GM19324 (cell line): ENCODE data around the gene ALG14.

Experiments used
- ATAC-seq: cut with Tn5 transposase; IDR thresholded peaks from one replicate; pipeline ENCODE4 v1.9.1; 2021; ENCODE audit warnings: mild to moderate bottlenecking, moderate library complexity; ENCODE audit not compliant: unreplicated experiment, low FRiP score

ALG14 gene

GRCh38 chr1:94937820-94938219 lies 134.9 kb downstream of the ALG14 start:
- ATAC-seq, result no peak

- ATAC-seq, result no peak
These were observed 135.7 kb downstream of the ALG14 start for GRCh38 chr1:94936861-94937620.

- no peak for ATAC-seq
These were observed 137.3 kb downstream of the ALG14 start for GRCh38 chr1:94935476-94935875.

GRCh38 chr1:94935034-94935433 lies 137.7 kb downstream of the ALG14 start:
- no peak for ATAC-seq

GRCh38 chr1:94934551-94934950 lies 138.2 kb downstream of the ALG14 start:
- no peak for ATAC-seq

GRCh38 chr1:94931254-94931841 lies 141.4 kb downstream of the ALG14 start:
- no peak for ATAC-seq

- no peak for ATAC-seq
These were observed 143.2 kb downstream of the ALG14 start for GRCh38 chr1:94929351-94930217.

GRCh38 chr1:94928293-94928939 lies 144.3 kb downstream of the ALG14 start:
- no peak for ATAC-seq

GRCh38 chr1:94927405-94928175 lies 145.2 kb downstream of the ALG14 start:
- no peak for ATAC-seq

GRCh38 chr1:94926915-94927404 lies 145.8 kb downstream of the ALG14 start, which contains the start of gene CNN3:
Gene CNN3, minus strand, starts transcription at chr1:94927110. Its CDS starts 216 bp downstream, at chr1:94926894.
- ATAC-seq, result peak; percentile 91

- ATAC-seq, result peak; percentile 32
These were observed 146.4 kb downstream of the ALG14 start for GRCh38 chr1:94926126-94926914.

- no peak for ATAC-seq
These were observed 147.1 kb downstream of the ALG14 start for GRCh38 chr1:94925561-94926125.

GRCh38 chr1:94925004-94925403 lies 147.7 kb downstream of the ALG14 start:
- no peak for ATAC-seq
